CD4-positive, alpha-beta T cell treated with Interferon gamma for 1 hour (primary cell): ENCODE results near the gene LRP2.

Source experiments
- DNase-seq: peaks from one replicate; pipeline ENCODE4 v3.0.0-alpha.2; 2020

LRP2 gene

DNA sequence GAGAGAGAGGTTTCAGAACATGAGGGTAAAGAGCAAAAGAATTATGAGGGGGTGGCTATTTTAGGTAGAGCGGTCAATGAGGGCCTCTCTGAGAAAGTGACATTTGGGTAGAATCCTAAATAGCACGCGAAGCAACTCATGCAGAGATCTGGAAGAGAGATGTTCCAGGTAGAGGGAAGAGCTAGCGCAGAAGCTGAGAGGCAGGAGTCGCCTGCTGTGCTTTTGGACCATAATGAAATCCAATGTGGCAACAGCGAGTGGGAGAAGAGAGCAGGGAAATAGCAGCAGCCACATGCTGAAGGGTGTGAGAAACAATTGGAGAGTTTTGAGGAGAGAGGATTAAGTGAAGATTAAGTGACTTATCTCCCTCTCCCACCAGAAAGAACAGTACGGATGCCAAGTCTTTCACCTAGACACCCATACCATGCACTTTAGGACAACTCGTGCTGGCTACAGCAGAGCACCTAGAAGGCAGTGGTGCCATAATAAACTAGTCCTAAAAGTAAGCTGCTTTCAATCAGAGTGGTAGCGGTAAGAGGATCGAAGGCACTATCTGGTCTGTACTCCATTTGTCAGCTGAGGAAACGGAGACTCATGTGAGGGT lies 129.7 kb downstream of the LRP2 start:
- no peak for DNase-seq

DNA sequence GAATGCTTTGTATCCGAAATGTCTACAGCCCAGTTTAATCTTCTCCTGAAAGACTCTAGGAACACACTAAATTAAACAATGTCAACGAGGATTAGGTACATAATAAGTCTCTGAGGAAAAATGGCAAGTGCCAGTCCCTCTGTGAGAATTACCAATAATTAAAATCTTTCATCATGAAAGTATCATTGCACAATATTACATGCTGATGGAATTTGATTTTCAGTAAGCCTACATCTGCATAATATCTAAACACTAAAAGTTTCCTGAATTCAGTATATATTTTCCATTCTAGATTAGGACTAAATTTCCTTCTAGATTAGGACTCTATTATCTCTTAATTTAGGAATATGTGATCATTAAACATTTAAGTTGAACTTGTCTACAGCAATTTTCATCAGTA lies 132.1 kb downstream of the LRP2 start:
- no peak for DNase-seq

DNA sequence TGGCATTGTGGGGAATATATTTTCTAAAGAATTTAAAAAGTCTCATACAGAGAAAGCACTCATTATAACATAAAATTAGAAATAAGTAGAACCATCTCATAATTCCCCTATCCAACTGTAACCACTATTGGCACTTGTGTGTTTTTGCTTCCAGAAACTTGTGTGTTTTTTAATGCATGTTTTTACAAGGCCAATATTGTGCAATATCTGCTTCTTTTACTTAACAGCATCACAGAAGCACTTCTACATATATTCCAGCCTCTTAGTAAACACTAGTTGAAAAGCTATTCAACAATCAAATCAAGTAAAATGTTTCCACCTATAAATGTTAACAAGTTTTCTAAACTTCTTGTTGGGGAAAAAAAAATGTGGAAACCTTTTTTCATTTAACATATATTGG lies 132.7 kb downstream of the LRP2 start:
- DNase-seq, result no peak

DNA sequence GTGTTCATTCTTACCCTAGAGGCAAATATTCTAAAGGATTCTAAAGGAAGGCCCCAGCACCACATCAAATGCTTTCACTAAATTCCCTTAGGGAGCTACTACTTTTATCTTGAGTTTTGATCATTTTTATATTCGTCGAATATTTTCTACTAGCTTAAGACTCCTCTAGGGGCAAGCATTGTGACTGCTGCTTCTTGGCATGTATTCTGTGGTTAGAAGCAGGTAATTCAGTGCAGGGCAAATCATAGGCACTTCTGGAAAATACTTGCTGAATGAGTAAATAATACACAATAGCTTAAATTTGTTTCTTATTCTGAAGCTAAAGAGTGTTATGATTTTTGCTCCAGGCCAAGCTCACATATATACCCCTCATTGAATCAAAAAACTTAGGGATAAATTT lies 136.4 kb downstream of the LRP2 start:
- DNase-seq, result no peak

DNA sequence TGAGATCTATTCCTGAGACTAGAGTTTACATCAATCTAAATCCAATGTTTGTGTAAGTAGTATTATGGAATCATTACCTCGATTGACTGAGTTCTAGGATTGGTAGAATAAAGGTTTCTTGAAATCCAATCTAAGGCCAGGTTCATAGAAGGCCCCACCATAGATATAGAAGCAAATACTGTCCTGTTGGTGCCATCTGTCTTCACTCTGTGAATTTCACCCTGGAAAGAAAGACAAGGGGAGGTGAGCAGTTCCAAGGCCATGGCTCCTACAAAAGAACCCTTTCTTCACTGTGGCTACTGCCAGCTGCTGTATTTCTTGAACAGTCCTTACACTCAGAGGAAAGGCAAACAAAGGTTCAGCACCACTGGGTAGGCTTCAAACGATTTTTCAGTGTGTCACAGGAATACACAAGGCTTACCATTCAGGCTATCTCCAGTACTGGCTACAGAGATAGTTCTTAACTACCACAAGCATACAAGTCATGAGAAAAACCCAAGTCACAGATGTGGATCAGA lies 137.0 kb downstream of the LRP2 start:
- DNase-seq, result no peak

DNA sequence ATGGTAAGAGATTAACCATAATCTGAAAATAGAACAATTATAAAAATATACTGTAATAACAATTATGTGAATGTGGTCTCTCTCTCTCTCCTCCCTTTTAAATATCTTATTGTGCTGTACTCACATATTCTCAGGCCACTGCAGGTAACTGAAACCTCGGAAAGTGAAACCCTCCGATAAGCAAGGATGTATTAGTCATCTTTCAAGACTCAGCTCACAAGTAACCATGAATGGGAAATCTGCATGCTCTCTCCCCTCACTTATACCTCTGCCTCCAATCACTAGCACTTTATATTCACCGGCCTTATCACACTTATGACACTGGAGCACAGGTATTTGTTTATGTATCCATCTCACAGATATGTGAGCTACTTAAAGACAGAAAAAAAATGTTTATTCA lies 139.7 kb downstream of the LRP2 start:
- no peak for DNase-seq

DNA sequence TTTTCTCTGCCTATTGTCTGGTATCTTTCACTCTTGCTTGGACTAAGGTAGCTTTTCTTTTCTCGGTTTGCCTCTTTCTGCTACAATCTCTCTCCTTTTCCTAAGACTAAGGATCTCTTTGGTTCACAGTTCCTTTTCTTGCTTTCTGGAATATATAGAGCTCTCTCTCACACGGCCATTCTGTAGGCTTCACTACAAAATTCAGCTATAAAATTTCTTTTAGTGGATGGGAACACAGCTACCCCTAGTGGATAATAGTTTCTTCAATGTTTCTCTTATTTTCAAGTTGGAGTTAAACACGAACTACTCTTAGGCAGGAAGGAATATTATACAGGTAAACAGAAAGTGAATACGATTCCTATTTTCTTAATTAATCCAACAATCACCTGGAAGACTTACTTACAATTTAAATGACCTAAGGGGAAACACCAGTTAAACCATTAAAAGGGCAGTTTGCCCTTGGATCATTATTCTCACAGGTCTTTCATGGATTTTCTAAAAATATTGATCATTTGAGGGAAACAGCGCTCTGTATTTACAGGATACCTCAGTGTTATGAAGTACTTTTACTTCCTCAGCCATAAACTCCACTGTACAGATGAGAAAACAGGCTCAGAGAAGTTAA lies 140.5 kb downstream of the LRP2 start:
- DNase-seq, result no peak

DNA sequence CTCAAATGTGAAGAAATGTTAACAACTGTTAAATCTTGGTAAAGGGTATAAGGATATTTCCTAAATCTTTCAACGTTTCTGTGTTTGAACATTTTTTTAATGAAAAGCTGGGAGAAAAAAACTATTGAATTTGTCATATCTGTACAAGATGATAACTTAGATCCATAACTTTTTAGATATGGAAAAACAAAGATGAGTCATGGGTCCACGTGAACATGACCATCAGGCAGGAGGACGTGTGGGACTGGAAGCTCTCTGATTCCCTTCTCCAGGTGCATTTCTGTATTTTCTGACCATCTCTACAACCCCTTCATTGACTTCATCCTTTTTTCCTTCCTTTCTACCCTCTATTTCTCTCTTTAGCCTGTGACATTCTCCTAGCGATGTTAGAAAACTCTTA lies 151.4 kb downstream of the LRP2 start:
- no peak for DNase-seq

DNA sequence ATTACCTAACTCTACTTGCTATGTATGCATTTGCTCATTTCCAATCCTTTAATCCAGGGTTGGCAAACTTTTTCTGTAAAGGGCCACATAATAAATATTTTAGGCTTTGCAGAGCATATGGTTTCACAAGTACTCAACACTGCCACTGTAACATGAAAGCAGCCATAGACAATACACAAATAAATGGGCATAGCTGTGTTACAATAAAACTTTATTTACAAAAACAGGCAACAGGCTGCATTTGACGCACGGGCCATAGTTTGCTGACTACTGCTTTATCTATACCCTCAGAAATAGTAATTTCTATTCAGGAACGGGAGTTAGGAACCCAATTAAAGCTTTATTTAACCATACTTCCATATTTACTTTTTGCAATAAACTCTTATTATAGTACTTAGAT lies 154.3 kb downstream of the LRP2 start:
- DNase-seq, result no peak

DNA sequence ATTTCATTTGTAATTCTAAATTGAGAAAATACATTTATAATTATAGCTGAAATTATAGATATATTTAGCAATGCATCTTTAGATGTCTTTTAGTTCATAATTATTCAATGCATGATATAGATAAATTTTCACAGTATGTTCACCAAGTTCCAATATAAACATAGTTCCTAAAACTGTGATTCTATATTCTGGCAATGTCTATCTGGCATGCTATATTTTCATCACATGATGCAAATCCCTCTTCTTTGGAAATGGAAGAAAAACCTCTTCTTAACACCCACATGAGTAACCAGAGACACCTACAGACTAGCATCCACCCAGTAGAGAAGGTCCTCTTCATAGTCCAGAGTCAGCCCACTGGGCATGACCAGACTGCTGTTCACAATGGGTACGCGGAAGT lies 157.2 kb downstream of the LRP2 start:
- no peak for DNase-seq

DNA sequence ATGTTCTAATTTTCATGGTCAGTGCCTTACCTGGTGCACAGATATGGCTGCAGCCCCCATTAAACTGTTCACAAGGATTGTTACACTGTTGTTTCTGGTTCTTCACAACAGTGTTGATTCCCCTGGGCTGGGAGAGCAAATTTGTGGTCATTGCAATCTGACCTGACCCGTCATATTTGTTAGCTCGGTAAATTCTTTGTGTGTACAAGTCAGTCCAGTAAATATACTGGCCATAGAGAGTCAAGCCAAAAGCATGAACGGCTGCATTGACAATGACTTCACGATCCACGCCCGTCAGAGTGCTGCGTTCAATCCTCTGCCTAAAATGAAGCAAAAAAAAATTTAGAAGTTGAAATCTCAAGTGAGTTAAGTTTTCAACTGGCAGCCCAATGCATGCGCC lies 158.4 kb downstream of the LRP2 start:
- no peak for DNase-seq

DNA sequence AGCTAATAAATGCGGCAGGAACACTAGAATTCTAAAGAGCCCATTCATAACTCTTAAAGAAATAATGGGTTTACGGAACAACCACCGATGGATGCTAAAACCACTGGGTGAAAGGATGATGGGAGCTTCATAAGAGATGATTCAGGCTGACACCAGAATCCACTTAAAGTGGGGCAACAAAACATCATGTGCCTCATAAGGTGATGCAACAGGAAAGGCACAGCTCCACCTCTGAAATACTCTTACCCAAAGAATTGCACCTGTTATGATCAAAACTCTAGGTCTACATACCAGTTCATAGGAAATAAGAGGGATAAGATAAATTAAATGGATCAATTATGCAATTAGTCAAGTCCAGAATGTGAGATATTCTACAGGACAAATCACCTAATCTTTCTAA lies 161.6 kb downstream of the LRP2 start:
- no peak for DNase-seq

DNA sequence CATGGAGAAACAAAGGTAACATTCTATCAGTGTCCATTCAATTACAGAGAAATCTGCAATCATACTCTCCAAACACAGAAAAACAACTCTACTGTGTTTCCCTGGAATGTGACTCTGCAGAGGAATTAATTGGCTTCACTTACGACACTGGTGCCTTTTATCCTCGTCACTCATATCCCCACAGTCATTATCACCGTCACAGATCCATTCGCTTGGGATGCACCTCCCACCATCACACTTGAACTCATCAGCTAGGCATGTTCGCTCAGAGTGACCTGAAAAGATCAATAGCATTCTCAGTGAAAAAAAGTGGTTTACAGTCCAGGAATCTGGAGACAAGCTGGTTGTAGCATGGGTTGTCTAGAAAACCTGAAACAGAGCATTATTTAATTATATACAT lies 168.7 kb downstream of the LRP2 start:
- DNase-seq, result no peak

DNA sequence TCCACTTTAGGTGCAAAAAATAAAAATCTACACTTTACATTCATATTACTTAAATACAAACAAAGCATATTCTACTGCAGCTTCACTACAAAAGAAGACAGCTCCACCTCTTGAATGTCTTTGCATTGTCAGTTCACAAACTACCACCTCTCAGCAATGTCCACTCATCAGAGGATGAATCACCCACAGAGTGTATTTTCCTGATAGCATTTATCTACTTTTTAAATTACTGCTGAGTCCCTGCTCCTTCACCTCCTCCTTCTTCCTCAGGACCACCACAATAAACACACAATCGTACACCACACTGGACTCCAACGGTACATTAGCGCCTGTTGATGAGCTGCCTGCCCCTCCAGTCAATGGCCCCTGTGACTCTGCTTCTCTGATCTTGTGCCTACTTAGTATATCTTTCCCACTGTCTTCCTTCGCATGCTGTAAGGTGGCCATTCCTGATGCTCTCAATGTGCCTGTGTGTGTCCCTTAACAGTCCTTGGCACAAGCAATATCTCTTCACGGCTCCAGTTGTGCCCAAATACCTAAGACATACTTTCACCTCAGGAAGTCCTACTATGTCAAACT lies 172.0 kb downstream of the LRP2 start:
- no peak for DNase-seq

DNA sequence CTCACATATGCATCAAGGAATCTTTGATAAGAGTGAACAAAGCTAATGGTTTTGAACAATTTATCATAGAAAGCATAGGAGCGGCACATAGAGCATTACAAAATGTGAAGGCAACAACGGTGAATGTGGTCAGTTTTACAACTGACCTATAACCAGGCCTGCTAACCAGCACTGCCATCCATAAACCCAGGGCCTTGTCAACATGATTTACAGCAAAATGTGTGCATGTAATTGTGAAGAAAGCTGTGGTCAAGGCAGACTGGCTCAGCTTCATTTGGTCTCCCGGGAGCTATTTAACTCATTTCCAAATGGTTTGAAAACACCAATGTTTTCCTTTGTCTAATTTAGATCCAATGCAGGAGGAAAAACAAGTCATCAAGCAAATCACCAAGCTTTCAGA lies 173.2 kb downstream of the LRP2 start:
- no peak for DNase-seq

DNA sequence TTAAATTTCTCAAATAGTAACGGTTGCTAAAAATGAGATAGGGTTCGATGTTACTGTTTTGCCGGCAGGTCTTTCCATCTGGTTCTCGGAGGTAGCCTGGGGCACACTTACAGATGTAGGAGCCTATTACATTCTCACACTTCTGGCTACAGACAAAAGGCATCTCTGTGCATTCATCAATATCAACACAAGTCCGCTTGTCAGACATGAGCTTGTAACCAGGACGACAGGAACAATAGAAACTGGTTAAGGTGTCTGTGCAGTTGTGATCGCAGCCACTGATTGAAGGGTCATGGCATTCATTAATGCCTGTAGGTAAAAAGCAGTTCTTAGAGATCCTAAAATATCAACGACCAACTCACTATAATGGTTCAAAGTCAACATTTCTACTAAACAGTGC lies 176.6 kb downstream of the LRP2 start:
- no peak for DNase-seq

DNA sequence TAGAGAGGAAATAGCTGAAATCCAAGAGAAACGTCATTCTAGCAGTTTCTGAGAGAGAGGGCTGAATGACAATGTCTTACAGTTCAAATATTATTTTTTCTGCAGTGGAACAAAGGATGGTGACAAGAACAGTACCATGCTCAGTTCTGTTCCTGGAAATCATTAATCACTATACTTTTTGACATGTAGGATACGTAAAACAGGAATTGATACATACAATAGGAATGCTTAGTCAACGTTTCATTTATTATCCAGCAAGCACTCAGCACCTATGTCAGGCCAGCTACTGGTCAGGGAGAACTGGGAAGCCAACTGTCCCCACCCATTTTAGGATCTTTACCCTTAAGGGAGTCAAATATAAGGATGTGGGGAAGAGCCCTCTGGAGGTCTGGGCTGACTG lies 178.3 kb downstream of the LRP2 start:
- no peak for DNase-seq

DNA sequence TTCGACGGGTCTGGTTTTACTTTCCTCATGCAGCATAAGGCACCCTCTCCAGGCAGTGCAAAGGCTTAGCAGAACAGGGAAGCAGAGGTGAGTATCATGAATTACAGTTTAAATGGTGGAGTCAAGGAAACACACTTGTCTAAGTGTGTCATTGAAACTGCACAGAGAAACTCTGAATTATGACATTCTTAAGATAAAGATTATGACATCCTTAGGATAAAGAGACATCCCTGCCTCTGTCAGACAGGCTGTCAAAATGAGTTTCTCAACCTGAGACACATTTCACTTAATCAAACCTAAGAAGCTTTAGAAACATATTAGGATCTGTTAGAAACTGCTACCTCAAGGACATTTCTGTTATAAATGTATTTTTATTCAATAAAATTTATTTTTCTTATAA lies 179.8 kb downstream of the LRP2 start:
- no peak for DNase-seq

DNA sequence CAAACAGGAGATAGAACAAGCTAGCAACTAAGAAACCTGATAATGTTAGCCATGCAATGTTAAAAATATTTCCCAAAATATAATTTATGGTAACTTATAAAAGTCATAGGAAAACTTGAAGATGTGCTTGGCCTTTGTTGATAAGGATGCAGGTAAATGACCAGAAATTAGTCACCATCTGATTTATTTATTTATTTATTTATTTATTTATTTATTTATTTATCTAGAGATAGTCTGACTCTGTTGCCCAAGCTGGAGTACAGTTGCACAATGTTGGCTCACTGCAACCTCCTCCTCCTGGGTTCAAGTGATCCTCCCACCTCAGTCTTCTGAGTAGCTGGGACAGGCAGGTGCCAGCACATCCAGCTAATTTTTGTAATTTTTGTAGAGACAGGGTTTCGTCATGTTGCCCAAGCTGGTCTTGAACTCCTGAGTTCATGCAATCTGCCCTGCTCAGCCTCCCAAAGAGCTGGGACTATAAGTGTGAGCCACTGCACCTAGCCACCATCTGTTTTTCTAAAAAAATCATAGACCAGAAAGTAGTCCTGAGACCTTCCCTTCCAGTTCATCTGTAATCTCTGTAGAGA lies 183.4 kb downstream of the LRP2 start:
- DNase-seq, result no peak

DNA sequence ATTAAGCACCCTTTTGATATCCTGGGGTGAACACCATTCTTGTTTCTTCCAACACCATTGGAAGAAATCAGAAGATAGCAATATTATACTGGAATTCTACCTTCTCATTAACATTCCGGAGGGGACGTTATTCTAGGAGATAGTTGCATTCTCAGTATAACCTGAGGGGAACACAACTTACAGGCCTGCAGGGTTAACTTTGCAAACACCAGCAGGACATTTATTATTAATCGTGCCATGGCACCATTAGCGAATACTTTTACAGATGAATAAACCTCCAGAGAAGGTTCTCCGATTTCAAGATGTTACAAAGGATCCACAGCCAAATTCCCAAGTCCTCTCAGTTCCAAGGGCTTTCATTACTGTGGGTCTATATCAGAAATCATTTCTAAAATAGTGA lies 184.0 kb downstream of the LRP2 start:
- no peak for DNase-seq

DNA sequence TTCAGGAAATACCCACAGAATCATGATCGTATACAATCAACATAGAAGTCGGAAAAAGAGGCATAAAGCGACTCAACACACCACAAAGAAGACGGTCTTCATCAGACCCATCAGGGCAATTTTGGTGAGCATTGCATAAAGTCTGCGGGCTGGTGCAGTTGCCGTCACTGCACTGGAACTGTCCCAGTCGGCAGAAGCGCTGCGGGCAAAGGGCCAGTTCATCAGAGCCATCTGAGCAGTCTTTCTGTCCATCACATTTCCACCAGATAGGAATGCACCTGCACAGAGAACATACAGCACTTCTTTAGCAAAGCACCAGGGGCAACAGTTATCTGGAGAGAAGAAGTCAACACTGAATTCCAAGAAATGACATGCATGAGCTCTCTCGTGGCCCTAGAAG lies 187.2 kb downstream of the LRP2 start:
- DNase-seq, result no peak

DNA sequence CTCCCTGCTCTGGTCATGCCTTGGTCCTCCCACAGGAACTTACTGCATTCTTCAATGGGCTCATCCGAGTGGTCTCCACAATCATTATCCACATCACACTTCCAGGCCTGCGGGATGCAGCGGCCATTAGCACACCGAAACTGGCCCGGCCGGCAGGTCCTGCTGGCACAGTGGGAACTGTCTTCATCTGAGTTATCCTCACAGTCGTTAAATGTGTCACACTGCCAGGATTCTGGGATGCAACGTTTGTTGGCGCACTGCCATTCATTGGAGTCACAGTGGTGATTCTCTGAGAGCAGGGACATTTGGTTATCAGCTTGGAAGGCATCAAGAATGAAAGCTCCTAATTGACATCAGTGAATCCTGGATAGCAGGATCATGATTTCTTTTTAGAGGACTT lies 188.5 kb downstream of the LRP2 start:
- DNase-seq, result no peak

DNA sequence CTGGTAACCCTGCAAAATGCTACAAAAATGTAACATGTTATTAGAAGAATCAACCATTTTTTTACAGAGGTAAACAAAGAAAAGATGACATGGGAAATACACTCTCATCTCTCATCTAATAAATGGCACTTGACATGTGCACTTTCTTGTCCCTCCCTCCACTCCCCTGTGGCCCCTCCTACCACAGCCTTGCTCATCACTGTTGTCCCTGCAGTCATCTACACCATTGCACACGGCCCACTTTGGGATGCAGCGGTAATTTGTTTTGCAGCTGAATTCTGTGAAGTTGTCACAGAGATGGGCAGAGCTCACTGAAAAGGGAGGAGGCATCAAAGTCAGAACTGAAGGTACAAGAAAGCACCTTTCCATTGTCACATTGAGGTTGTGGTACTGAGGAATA lies 189.4 kb downstream of the LRP2 start:
- no peak for DNase-seq

DNA sequence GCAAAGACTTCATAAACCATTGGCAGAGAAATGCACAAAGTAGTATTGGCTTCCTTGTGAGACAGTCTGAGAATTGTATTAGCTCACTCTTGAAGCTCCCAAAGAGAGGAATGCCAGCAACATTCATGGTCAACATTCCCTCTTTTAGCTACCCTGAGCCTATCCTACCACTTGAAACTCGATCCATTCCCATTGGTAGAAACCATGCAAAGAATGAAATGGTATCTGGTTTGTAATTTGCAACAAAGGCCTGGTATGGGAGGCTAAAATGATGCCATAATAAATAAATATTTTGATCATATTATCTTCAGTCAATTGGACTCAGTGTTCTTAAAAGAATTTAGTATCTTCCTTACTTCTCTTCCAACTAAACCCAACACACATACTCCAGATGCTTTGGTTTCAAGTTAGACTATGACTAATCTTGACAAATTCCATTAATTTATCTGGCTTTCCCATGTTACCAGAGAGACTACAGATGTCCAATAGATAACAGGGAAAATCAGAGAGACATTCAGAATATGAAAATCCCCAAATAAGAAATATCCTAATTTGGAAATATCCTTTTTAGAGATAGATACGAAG lies 190.1 kb downstream of the LRP2 start:
- DNase-seq, result no peak
